Sigmoid colon (tissue), 4 donors: ENCODE data around the gene NPB.

Experiments
- CTCF ChIP-seq, 4 experiments: fragments of 450-650 bp in 3 of 4; fragments of 200-600 bp in 1 of 4; IDR thresholded peaks; one replicate each; pipeline ENCODE4 v1.5.1; 2016 to 2019; ENCODE audit warnings: antibody characterized with exemption in 4 of 4, mild to moderate bottlenecking in 3 of 4, moderate library complexity in 2 of 4
- POLR2AphosphoS5 ChIP-seq, 4 donors: sonication (generic); formaldehyde crosslinking; IDR thresholded peaks; one replicate each; pipeline ENCODE4 v1.6.1; 2017; ENCODE audit warnings: antibody characterized with exemption in 4 of 4

DNA sequence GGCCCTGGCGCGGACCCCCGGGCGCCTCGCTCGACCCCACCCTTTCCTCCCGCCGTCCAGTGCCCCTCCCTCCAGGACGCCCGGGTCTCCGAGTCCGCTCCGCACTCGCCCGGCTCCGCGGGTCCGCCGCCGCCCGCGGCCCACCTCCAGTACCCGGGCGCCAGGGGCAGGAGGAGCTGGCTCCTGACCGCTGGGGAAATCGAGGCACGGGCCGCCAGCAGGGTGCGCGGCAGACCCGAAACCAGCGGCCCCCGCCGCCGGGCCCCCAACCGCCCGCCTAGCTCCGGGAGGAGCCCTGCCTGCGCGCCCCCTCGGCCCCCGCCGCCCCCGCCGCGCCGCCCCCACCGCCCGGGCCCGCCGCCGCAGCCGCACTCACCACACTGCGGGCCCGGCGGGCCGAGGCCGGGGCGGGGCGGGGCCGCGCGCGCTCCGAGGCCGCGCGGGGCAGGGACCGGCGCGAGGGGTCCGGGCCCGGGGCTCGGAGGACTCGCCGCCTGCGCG lies 25.2 kb downstream of the NPB start:
- TF ChIP-seq CTCF (IDR thresholded peaks at IDR 0.05), result no peak
- no peak for TF ChIP-seq POLR2AphosphoS5 (IDR thresholded peaks at IDR 0.05)
